ENCODE measurements around the gene CEP112. TPM values are rescaled to one million over a fixed set of nuclear protein-coding genes. Genes with fewer than 3 reads are reported as not detected.

Gene CEP112
- total and polyA plus RNA-seq, 2 of the 8 experiments (the other 6 are each of a cell fraction or from before 2014, with no cell fraction given): 0.62 to 3.1 TPM

- no peak for TF ChIP-seq CHD7 (IDR thresholded peaks at IDR 0.05; ENCODE audit: insufficient replicate concordance, low read length)
- no peak for TF ChIP-seq KDM5A (IDR thresholded peaks at IDR 0.05; ENCODE audit: low read length)
- no peak for TF ChIP-seq BCL11A (IDR thresholded peaks at IDR 0.05; ENCODE audit: low read depth in 2 of 2, low read length in 2 of 2)
- no peak for TF ChIP-seq SUZ12 (IDR thresholded peaks at IDR 0.05; ENCODE audit: low read length)
- TF ChIP-seq NANOG (IDR thresholded peaks at IDR 0.05; ENCODE audit: insufficient read depth, low read depth, low read length, poor library complexity, severe bottlenecking): no peak
- TF ChIP-seq, protein P1, sequence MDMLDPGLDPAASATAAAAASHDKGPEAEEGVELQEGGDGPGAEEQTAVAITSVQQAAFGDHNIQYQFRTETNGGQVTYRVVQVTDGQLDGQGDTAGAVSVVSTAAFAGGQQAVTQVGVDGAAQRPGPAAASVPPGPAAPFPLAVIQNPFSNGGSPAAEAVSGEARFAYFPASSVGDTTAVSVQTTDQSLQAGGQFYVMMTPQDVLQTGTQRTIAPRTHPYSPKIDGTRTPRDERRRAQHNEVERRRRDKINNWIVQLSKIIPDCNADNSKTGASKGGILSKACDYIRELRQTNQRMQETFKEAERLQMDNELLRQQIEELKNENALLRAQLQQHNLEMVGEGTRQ (IDR thresholded peaks at IDR 0.05; ENCODE audit: low read length): no peak
- no peak for TF ChIP-seq SIN3A (conservative IDR thresholded peaks at IDR 0.05 in 1 of 2, IDR thresholded peaks at IDR 0.05 in 1 of 2; ENCODE audit: low read depth in 1 of 2, low read length in 2 of 2)
- no peak for TF ChIP-seq POLR2A (IDR thresholded peaks at IDR 0.05; ENCODE audit: control extremely low read depth in 1 of 2, low read depth in 2 of 2, low read length in 2 of 2)
- no peak for TF ChIP-seq CEBPB (IDR thresholded peaks at IDR 0.05; ENCODE audit: low read depth, low read length)
- TF ChIP-seq SIX5 (IDR thresholded peaks at IDR 0.05; ENCODE audit: low read depth, low read length): no peak
Measured at GRCh38 chr17:65855245-65855644, 336.7 kb downstream of the CEP112 start (continued).

Measured in H1 (cell line).